Activated T-cell treated with anti-CD3 and anti-CD28 coated beads, Interleukin-2, amount 50 U/mL, for 24 hours (primary cell): ENCODE results near the gene RAP1A.
"Not testable (repeated sequence)": the region's sequence is repeated elsewhere in the genome, so short reads cannot be mapped to it uniquely, and the experiment has no call there.

ENCODE experiments used
- DNase-seq: peaks from one replicate; pipeline ENCODE4 v3.0.0-alpha.2; 2020
- H3K27ac Mint-ChIP-seq: 2 replicates; pipeline ENCODE4 v1.8.0; 2020; ENCODE audit warnings: mild to moderate bottlenecking, mixed read lengths
- H3K27me3 Mint-ChIP-seq: 2 replicates; pipeline ENCODE4 v1.8.0; 2020; ENCODE audit warnings: mixed read lengths
- H3K36me3 Mint-ChIP-seq: 2 replicates; pipeline ENCODE4 v1.8.0; 2020; ENCODE audit warnings: low read depth, mixed read lengths
- H3K4me1 Mint-ChIP-seq: 2 replicates; pipeline ENCODE4 v1.8.0; 2020; ENCODE audit warnings: low read depth, mixed read lengths
- H3K4me3 Mint-ChIP-seq: 2 replicates; pipeline ENCODE4 v1.8.0; 2020; ENCODE audit warnings: mild to moderate bottlenecking, moderate library complexity, mixed read lengths
- H3K9me3 Mint-ChIP-seq: 2 replicates; pipeline ENCODE4 v1.8.0; 2020; ENCODE audit warnings: mixed read lengths

The RAP1A gene

DNA sequence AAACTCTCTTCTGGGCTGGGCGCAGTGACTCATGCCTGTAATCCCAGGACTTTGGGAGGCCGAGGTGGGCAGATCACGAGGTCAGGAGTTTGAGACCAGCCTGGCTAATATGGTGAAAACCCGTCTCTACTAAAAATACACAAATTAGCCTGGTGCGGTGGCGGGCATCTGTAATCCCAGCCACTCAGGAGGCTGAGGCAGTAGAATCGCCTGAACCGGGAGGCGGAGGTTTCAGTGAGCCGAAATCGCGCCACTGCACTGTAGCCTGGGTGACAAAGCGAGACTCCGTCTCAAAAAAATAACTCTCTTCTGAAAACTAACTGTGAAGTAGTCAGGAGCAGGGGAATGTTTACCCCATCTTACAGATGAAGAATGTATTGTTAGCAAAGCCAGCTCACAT, 122.7 kb downstream of the RAP1A start:
- not testable (repeated sequence) for H3K4me3 Mint-ChIP-seq, DNase-seq, H3K9me3 Mint-ChIP-seq, H3K27ac Mint-ChIP-seq, H3K36me3 Mint-ChIP-seq
- H3K4me1 Mint-ChIP-seq, result peaks cover 24% of the 10 kb centered on the region
- peaks cover 32% of the 10 kb centered on the region for H3K27me3 Mint-ChIP-seq

DNA sequence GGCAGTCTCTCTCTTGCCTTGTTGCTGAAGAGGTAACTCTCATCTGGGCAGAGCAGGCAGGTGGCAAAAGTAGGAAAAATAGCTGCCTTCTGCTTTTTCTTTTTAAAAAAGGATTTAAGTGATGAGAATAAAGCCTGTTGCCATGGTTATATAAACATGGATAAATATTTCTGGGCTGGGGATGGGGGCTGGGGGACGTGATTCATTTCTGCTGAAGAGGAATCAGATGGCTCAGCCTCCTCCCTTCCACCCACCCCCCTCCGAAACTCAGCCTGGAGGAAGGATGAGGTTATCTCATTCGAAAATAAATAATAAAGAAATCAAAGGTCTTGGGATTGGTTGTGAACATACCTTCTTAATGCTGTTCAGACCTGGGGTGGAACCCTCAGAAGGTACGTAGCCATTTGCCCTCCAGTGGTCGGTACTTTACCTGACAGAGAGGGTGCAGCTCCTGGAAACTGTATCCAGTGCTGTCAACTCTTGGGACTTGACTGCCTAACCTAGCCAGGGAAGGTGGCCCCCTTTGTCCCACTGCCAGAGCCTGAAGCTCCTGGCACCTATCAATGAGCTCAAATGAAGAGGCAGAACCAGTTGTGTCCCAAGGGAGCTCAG, 123.5 kb downstream of the RAP1A start:
- peaks cover 32% of the 10 kb centered on the region for H3K27me3 Mint-ChIP-seq
- no peaks in the 10 kb centered on the region for H3K36me3 Mint-ChIP-seq
- no peak overlapping the region for H3K27ac Mint-ChIP-seq

DNA sequence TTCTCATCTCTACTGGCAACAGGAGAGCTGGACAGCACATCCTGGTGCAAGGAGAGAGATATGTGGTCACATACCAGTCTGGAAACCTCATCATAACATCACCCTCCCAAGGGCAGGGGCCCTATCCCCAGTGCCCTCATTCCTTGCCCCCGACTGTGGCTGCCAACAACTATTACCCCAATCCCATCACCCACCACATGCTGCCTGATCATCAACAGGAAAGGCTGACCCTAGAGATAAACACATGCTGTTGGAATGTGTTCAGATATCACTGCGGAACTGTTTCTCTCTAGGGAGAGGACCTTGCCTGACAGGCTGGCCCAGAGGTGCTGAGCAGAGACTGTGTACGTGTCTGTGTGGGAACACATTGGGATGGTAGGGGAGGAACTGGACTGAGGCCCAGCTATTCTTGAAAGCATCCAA, 124.1 kb downstream of the RAP1A start:
- Mint-ChIP-seq H3K27ac (no peak overlapping the region), H3K9me3 (no peaks in the 10 kb centered on the region), H3K4me3 (no peak overlapping the region), H3K4me1 (peaks cover 13% of the 10 kb centered on the region), H3K36me3 (no peaks in the 10 kb centered on the region), H3K27me3 (peaks cover 31% of the 10 kb centered on the region)
- no peak for DNase-seq

More for the DNA sequence above, 123.5 kb downstream of the RAP1A start:
- Mint-ChIP-seq H3K9me3 (no peaks in the 10 kb centered on the region), H3K4me1 (peaks cover 18% of the 10 kb centered on the region), H3K4me3 (no peak overlapping the region)
- DNase-seq, result no peak

DNA sequence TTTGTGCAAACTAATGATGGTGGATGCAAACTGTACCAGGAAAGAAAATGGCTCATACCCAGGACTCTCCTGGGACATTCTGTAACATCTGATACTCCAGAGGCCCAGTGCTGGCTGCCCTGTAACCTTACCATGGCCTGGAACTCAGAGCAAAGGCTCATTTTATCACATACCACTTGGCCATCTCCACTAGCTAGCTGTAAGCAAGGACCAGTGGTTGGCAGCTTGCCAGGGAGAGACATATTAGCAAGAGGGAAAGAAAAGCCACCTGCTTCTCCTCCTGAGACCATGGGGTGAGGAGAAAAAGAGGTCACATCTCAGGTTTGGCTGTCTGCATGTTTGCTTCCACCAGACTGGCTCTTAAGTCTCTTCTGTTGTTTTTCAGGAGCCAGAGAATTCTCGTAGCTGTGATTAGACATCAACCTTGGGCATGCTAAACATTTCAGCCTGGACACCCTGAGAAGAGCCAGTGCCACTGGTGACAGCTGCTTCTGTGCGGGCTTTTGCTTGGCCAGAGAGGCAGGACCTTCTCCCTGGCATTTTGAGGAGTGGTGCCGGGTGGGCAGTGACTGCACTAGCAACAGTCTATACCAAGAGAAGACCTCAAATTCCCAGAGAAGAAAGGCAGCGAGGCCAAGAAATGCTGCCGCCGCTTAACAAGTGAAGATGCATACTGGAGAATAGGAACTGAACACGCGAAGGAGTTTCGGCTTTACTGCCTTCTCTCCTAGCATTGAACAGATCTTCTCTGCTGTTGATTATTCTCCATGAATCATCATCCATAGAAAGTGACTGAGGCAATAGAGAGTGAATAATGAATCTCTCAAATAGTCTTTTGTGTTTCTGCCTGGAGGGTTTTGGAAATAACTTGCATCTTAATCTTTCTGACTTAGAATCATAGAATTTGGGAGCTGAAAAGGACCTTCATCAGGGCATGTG, 126.4 kb downstream of the RAP1A start:
- no peaks in the 10 kb centered on the region for H3K36me3 Mint-ChIP-seq
- H3K9me3 Mint-ChIP-seq, result no peaks in the 10 kb centered on the region
- no peak overlapping the region for H3K27ac Mint-ChIP-seq
- DNase-seq, result no peak
- H3K4me3 Mint-ChIP-seq, result no peak overlapping the region
- H3K4me1 Mint-ChIP-seq, result peaks cover 4% of the 10 kb centered on the region
- peaks cover 17% of the 10 kb centered on the region for H3K27me3 Mint-ChIP-seq

DNA sequence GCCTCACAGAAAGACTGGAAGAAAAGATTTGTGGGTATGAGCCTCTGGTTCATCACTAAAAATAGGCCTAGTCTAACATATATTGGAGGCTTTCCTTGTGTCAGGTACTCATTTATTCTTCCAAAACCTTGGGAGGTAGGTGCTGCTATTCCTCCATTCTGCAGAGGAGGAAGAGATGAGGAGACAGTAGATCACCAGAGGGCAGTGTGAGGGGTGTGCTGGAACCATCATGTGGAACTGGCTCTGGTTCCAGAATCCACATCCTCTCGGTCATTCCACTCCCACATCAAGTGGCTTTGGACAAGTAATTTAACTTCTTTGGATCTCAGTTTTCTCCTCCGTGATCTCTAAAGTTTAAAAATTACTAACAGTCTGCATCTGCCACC, 127.0 kb downstream of the RAP1A start:
- Mint-ChIP-seq H3K4me1 (peaks cover 4% of the 10 kb centered on the region), H3K27ac (no peak overlapping the region), H3K27me3 (peaks cover 11% of the 10 kb centered on the region), H3K4me3 (no peak overlapping the region), H3K36me3 (no peaks in the 10 kb centered on the region), H3K9me3 (no peaks in the 10 kb centered on the region)
- no peak for DNase-seq

DNA sequence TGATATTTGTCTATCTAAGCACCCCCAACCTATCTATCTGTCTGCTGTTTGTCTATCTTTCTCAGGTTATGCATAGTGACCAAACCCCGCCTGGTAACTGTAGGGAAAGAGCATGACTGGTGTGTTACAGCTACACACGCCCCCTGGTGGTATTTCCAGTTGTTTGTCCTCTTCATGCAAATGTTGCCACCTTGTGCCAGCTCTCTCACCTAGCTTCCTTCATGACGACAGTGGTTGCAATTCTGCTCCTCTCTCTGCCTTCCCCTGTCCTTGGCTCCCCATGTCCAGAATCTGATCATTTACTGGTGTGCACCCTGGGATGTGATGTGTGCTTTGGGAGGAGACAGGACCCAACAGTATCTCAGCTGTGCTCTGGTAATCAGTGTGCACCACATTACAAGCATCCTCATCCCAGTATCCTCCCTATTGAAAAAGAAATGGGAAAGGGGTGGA, 127.7 kb downstream of the RAP1A start:
- no peak overlapping the region for H3K27ac Mint-ChIP-seq
- DNase-seq, result peak; percentile 49
- peaks cover 4% of the 10 kb centered on the region for H3K4me1 Mint-ChIP-seq

DNA sequence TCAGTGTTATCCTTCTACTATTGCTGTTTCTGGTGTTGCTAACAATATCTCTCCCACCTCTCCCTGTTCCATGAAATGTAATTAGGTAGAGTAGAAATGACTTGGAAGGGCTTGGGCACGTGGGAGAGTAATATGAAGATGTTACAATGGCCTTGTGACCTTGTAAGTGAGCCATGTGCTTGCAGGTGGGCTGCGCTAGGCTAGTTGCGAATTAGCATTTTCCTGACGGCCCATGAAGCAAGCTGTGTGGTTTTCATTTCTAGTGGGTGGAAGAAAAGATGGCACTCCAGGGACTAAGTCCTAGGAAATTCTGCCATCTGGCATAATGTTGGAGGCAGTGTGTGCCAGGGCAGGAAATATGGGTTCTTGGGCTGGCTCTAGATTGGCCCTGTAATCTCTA, 128.4 kb downstream of the RAP1A start:
- no peaks in the 10 kb centered on the region for H3K9me3 Mint-ChIP-seq
- no peak overlapping the region for H3K27ac Mint-ChIP-seq
- peaks cover 4% of the 10 kb centered on the region for H3K4me1 Mint-ChIP-seq
- no peaks in the 10 kb centered on the region for H3K36me3 Mint-ChIP-seq
- no peak for DNase-seq
- no peaks in the 10 kb centered on the region for H3K27me3 Mint-ChIP-seq
- H3K4me3 Mint-ChIP-seq, result no peak overlapping the region

More for the DNA sequence above, 127.7 kb downstream of the RAP1A start:
- Mint-ChIP-seq H3K9me3 (no peaks in the 10 kb centered on the region), H3K36me3 (no peaks in the 10 kb centered on the region), H3K4me3 (no peak overlapping the region), H3K27me3 (peaks cover 4% of the 10 kb centered on the region)

DNA sequence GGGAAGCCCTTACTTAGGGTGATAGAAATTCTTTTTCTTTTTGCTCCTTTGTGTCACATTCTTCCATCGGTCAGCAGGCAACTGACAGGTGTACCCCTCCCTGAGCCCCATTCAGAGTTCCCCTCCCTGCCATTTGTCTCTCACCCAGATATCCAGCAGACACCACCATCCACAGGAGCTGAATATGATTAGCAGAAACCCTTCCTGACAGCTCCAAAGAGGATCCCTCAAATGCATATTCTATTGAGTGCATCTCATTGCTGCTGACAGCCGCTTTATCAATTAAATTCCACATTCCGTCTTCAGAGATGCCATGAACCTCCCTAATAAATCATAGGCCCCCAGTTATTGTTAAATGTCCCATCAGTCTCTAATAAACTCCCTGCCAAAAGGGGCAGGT, 130.0 kb downstream of the RAP1A start:
- no peaks in the 10 kb centered on the region for H3K9me3 Mint-ChIP-seq
- peaks cover 13% of the 10 kb centered on the region for H3K4me1 Mint-ChIP-seq
- H3K27me3 Mint-ChIP-seq, result no peaks in the 10 kb centered on the region
- no peak for DNase-seq
- H3K4me3 Mint-ChIP-seq, result no peak overlapping the region
- no peaks in the 10 kb centered on the region for H3K36me3 Mint-ChIP-seq
- H3K27ac Mint-ChIP-seq, result no peak overlapping the region

DNA sequence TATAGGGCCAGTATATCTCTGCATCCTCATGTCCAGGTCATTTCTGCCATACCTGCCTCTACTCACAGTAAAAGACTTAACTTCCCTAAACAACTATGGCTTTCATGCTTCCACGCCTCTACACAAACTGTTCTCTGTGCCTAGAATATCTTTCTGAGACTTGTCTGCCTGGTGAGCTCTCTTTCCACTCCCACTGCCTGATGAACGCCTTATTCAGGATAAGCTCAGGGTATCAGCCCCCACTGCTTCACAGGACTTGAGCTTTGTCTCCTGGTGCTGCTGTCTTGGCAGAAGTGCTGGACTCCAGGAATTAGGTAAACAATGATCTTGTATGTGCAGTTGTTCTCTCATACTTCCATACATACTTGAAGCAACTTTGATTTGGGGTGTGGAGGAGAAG, 131.3 kb downstream of the RAP1A start:
- Mint-ChIP-seq H3K36me3 (peaks cover 7% of the 10 kb centered on the region), H3K4me3 (no peak overlapping the region), H3K27me3 (no peaks in the 10 kb centered on the region), H3K9me3 (no peaks in the 10 kb centered on the region), H3K4me1 (peaks cover 18% of the 10 kb centered on the region), H3K27ac (no peak overlapping the region)
- DNase-seq, result no peak

DNA sequence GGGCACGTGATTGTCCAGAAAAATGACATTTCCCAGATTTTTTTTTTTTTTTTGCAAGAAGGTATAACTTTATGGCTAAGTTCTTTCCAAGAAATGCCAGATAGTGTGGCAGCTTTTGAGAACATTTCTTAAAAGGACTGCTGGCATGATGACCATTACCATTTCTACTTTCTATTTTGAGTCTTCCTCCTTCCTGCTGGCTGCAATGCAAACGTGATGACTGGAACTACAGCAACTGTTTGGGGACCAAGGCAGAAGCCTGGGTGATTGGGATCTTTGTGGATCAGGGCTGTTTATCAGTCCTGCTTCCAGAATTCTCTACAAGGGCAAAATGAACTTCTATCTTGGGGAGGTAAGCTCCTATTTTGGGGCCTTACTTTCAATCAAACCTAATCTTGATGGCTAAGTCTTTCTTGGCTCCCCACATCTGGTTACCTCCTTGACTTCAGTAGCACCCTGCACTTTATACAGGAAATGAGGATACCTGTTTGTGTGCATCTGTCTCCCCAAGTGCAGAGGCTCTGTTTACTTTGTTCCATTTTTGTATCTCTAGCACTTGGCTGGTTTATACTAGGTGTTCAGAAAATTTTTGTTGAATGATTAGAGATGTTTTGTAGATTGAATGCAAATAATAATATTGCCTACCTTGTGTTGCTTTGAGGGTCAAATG, 132.5 kb downstream of the RAP1A start:
- H3K27me3 Mint-ChIP-seq, result no peaks in the 10 kb centered on the region
- DNase-seq, result no peak
- H3K9me3 Mint-ChIP-seq, result no peaks in the 10 kb centered on the region
- H3K4me1 Mint-ChIP-seq, result peaks cover 23% of the 10 kb centered on the region
- peaks cover 16% of the 10 kb centered on the region for H3K36me3 Mint-ChIP-seq
- no peak overlapping the region for H3K4me3 Mint-ChIP-seq
- no peak overlapping the region for H3K27ac Mint-ChIP-seq

DNA sequence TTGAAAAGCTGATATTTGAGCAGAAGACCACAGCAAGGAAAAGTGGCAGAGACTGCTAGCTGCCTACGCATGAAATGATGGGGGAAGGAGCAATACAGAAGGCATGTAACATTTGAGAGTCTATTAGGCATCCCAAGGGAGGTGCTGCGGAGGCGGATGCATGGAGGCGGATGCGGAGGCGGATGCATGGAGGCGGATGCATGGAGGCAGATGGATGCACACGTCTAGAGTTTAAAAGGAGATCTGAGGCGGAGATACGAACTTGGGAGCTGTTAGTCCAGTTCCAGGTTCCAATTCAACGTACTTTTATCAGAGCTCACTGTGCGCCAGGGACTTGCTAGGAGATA, 135.4 kb downstream of the RAP1A start:
- Mint-ChIP-seq H3K4me1 (peaks cover 41% of the 10 kb centered on the region), H3K27ac (peak overlapping the region; percentile 99), H3K9me3 (no peaks in the 10 kb centered on the region), H3K36me3 (peaks cover 43% of the 10 kb centered on the region), H3K27me3 (no peaks in the 10 kb centered on the region), H3K4me3 (peak overlapping the region; percentile 89)
- no peak for DNase-seq

DNA sequence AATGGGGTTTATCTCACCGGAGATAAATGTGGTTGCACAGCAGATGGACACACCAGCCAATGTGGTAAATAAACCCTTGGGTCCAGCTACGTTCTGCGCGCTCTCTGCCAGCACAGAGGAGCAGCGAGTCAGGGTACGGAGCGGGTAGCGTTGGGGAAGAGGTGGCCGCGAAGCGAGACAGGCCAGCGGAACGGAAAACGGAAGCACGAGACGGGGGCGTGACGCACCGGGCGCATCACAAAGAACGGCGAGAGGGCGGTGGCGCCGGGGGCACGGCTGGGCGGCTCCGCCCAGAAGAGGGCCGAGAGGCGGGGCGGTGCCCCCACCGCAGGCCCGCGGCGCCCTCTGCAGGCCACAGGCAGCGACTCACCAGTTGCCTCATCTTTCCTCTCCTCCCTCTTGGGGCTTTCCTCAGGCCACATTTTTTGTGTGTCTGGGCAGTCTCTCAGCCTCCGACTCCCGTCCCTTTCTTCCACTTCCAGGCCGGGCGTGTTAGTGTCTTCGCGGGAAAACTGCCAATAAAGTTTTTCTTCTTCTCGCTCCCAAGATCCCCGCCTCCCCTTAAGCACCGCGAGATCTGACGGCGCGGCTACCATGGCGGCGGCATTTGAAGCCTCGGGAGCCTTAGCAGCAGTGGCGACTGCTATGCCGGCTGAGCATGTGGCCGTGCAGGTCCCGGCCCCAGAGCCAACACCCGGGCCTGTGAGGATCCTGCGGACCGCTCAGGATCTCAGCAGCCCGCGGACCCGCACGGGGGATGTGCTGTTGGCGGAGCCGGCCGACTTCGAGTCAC, 135.9 kb downstream of the RAP1A start, which contains the start of gene DDX20:
Gene DDX20, plus strand, starts transcription at position 571 of the 793 bp plus-strand sequence. Its CDS starts 24 bp downstream, at position 595.
- peaks cover 45% of the 10 kb centered on the region for H3K4me1 Mint-ChIP-seq
- peak; percentile 95 for DNase-seq
- H3K4me3 Mint-ChIP-seq, result peak within 1 kb of the TSS; percentile 89
- H3K36me3 Mint-ChIP-seq, result peaks cover 48% of the 10 kb centered on the region
- peak within 1 kb of the TSS; percentile 99 for H3K27ac Mint-ChIP-seq
- no peaks in the 10 kb centered on the region for H3K27me3 Mint-ChIP-seq
- no peaks in the 10 kb centered on the region for H3K9me3 Mint-ChIP-seq

DNA sequence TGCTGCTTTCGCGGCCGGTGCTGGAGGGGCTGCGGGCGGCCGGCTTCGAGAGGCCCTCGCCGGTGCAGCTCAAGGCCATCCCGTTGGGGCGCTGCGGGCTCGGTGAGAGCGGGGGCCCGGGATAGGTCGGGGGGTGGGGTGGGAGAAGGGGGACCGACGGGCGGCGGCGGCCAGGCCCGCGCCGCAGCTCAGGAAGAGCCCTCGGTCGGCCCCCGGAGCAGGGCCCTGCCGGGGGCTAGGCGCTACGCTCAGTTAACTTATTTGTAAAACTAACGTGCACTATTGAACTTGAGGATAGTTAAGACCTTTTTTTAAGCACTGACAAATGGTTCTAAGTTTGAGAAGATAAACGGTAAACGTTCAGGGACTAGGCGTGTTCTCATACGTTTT, 136.5 kb downstream of the RAP1A start:
- Mint-ChIP-seq H3K27ac (peak overlapping the region; percentile 99), H3K4me3 (peak overlapping the region; percentile 89), H3K36me3 (peaks cover 54% of the 10 kb centered on the region), H3K9me3 (no peaks in the 10 kb centered on the region), H3K4me1 (peaks cover 50% of the 10 kb centered on the region), H3K27me3 (no peaks in the 10 kb centered on the region)
- DNase-seq, result no peak

DNA sequence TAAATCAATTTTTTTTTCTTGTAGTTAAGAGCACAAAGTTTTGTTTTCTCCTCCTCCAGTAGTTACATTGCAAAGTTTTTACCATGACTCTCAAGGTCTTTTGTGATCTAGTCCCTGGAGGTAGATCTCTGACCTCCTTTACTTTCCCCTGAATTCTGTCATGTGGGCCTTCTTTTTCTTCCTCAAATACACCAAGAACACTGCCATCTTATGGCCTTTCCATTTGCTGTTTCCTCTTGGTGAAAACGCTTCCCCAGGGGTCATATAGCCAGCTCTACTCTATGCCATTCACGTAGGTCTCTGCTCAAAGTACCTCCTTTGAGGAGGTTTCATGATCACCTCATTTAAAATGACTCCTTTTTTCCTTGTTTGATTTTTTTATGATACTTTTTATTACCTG, 138.8 kb downstream of the RAP1A start:
- Mint-ChIP-seq H3K27me3 (no peaks in the 10 kb centered on the region), H3K4me3 (peak overlapping the region; percentile 39)

More for the DNA sequence above, 138.8 kb downstream of the RAP1A start:
- peaks cover 51% of the 10 kb centered on the region for H3K4me1 Mint-ChIP-seq
- no peaks in the 10 kb centered on the region for H3K9me3 Mint-ChIP-seq
- H3K27ac Mint-ChIP-seq, result peak overlapping the region; percentile 73
- peaks cover 75% of the 10 kb centered on the region for H3K36me3 Mint-ChIP-seq
- no peak for DNase-seq
